D341Med (cell line): Measurements from ENCODE around the gene ZSWIM3.
"Not testable (repeated sequence)": the region's sequence is repeated elsewhere in the genome, so short reads cannot be mapped to it uniquely, and the experiment has no call there.

Experiments used
- DNase-seq: peaks from one replicate; pipeline ENCODE4 v3.0.0; 2012; ENCODE audit warnings: low spot score

Gene ZSWIM3

DNA sequence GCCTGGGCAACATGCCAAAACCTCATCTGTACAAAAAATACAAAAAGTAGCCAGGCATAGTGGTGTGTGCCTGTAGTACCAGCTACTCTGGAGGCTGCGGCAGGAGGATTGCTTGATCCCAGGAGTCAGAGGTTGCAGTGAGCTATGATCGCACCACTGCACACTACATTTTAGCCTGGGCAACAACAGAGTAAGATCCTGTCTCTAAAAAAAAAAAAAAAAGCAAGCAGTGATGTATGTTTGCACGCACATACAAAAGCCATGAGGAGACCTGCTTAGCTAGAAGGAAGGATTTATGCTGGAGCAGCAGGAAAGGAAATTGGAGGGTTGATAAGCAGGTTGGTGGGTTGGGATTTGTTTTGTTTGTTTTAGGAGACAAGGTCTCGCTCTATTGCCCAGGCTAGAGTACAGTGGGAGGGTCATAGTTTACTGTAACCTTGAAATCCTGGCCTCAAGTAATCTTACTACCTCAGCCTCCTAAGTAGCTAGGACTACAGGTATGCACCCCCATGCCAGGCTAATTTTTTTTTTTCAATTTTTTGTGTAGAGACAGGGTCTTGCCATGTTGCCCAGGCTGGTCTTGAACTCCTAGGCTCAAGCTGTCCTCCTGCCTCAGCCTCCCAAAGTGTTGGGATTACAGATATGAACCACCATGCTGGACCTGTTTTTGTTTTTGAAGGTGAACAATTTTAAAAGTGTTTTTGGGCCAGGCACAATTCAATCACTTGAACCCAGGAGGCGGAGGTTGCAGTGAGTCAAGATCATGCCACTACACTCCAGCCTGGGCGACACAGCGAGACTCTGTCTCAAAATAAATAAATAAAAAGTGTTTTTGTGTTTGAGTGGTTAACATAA is 4.0 kb downstream of the ZSWIM3 start:
- no peak for DNase-seq

DNA sequence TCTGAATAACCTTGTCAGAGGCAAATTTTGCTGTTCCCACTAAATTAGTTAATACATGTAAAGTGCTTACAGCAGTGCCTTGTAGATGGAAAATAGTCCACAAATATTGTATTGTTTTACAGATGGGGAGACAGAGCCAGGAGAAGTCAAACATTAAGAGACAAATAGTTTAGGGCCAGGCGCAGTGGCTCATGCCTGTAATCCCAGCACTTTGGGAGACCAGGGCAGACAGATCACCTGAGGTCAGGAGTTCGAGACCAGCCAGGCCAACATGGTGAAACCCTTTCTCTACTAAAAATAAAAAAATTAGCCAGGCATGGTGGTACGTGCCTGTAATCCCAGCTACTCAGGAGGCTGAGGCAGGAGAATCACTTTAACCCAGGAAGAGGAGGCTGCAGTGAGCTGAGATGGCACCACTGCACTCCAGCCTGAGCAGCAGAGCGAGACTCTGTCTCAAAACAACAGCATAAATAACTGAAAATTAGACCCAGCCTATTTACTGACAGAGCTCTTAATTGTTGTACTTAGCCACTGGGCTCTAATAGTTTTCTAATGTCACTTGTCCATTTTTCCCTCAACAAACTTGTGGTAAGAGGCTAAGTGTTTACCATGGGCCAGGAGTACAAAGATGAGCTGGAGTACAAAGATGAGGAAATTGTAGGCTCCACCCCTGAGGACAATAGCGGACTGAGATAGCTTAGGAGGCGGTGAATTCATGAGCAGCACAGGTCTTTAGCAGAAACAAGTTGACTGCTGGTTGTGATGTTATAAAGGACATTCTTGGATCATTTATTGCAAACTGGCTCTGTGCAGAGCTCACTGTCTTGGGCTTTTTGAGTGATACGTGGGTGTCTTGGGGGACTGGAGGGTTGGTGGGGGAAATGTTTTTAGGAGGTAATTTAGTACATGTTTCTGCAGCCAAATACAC is 6.4 kb downstream of the ZSWIM3 start:
- no peak for DNase-seq

DNA sequence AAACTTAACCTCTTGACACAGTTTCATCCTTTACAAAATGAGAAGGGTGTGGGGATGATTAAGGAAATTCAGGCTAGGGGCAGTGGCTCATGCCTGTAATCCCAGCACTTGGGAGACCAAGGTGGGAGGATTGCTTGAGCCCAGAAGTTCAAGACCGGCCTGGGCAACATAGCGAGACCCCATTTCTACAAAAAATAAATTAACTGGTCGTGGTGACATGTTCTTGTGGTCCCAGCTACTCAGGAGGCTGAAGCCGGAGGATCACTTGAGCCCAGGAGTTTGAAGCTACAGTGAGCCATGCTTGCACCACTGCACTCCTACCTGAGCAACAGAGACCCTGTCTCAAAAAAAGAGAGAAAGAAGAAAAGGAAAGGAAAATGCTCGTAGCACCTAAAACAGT is 9.0 kb downstream of the ZSWIM3 start:
- DNase-seq = no peak

DNA sequence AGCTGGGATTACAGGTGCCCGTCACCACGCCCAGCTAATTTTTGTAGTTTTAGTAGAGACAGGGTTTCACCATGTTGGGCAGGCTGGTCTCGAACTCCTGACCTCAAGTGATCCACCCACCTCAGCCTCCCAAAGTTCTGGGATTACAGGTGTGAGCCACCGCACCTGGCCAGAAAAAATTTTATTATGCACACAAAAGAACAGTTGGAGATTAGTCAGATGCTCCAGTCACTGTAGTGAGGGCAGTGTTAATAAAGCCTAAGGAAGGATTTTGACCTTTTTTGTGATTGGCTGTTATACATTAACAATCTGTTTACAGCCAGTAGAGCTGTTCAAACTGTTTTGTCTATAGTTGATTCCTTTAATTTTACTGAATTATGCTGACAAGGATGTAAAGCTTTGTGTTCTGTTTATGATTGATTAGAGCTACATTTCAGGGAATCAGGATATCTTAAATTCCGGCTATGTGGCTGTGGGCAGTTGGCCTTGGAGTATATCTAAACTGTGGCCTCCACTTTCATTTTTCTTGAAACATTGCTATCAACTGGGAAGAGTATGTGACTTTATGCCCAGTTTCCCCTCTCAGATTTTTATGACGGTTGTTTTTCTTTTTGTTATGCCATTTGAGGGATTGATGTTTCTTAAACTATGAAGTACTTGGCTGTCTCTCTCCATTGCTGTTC is 9.9 kb downstream of the ZSWIM3 start:
- DNase-seq = no peak

DNA sequence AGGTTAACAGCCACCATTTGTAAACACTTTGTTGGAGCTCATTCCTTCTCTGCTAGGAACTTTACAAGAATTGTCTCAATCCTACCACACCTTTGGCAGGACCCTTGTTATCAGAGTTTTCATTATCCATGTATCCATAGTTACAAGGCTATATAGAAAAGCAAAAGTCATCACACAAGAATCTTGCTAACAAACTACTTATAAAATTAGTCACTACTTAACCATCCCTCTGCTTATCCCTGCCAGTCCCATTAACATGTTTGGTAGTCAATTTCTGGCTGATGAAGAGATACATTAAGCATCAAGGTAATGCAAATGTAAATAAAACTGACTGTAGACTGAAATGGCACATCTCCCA is 10.4 kb downstream of the ZSWIM3 start:
- no peak for DNase-seq

DNA sequence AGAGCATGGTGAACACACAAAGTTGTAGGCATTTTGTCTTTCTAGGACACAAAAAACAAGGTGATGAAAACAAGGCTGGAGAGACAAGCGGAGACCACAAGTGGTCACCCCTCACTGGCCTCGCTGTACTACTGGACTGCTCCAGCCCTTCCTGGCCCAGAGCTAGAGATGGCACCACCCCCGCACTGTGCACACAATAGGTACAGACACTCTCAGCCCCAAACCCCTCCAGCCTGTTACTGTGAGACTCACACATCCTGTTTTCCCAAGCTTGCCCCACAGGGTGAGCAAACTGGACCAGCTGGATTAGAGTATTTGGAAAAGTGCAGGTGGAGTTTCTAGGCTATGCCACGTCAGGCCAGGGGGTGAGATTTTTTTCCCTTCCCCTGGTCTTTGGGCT is 15.2 kb downstream of the ZSWIM3 start:
- no peak for DNase-seq

DNA sequence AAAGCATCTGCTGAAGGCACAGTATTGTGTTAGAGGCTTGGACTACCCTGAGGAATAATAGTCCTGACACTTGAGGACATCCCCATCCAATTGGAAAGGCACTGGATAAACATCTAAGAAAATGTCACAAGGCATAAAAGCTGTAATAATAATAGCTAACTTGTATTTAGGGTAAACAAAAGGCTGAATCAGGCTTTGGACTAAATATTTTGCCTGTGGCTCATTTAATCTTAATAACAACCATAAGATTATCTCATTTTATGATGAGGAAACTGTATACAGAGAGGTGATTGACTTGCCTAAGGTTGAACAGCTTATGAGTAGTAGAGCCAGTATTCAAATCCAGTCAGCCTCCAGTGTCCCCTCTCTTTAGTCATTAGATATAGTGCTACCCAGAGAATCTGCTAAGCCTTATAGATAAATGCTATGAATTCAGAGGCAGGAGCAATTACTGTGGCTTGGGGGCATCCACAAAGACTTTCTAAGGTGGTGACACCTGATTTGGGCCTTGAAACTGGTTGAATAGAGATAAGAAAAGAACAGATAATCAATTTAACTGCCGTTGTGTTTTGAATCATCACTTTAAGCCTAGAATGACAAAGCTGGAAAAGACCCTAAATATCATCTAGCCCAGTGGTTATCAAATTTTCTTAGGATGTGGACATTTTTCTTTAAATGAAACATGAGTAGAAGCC is 16.1 kb downstream of the ZSWIM3 start:
- DNase-seq = no peak

DNA sequence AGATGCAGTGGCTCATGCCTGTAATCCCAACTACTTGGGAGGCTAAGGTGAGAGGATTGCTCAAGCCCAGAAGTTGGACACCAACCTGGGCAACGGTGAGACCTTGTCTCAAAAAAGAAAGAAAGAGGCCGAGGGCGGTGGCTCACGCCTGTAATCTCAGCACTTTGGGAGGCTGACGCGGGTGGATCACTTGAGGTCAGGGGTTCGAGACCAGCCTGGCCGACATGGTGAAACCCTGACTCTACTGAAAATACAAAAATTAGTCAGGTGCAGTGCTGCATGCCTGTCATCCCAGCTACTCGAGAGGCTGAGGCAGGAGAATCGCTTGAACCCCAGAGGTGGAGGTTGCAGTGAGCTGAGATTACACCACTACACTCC is 16.7 kb downstream of the ZSWIM3 start:
- DNase-seq = not testable (repeated sequence)

DNA sequence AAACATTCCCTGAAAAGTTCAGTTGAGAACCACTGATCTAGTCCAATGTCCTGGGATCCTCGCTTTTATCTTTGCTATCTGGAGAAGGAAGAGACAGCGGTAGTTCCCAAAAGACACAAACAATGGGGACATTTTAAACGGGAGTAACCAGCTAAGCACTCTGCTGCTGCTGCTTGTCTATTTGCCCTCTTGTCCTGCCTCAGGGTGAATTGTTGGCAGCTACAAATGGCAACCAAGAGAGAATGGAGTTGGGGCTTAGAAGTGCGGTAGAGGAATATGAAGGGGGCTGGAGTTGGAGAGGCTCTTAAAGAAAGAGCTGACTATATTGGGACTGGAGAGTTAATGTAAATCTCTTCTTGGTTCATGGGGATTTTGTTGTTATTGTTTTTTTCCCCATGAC is 17.2 kb downstream of the ZSWIM3 start:
- DNase-seq = no peak

DNA sequence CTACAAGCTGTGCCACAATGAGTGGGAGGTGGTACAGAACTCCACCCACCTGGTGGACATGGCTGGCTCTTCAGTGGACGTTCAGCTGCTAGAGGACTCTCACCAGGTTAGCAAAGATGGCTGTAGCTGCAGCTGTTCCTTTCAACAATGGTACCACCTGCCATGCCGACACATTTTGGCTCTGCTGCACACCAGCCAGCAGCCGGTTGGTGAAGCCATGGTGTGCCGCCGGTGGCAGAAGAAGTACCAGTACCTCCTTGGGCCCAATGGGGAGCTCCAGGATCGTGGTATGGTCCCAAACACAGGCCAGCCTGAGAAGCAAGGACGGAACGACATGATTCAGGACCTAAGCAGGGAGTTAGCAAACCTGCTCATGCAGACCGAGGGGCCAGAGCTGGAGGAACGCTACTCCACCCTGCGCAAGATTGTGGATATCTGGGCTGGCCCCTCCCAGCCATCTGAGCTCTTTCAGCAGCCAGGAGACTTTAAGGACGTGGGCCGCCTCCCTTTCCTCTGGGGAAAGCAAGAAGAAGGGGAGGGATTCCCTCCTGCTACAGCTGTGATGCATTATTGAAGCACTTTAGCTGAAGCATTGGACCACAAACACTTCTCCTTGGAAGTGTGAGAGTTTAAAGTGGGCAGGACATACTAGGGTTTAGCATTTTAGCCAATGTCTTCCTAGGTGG is 20.8 kb downstream of the ZSWIM3 start:
- peak; percentile 81 for DNase-seq

DNA sequence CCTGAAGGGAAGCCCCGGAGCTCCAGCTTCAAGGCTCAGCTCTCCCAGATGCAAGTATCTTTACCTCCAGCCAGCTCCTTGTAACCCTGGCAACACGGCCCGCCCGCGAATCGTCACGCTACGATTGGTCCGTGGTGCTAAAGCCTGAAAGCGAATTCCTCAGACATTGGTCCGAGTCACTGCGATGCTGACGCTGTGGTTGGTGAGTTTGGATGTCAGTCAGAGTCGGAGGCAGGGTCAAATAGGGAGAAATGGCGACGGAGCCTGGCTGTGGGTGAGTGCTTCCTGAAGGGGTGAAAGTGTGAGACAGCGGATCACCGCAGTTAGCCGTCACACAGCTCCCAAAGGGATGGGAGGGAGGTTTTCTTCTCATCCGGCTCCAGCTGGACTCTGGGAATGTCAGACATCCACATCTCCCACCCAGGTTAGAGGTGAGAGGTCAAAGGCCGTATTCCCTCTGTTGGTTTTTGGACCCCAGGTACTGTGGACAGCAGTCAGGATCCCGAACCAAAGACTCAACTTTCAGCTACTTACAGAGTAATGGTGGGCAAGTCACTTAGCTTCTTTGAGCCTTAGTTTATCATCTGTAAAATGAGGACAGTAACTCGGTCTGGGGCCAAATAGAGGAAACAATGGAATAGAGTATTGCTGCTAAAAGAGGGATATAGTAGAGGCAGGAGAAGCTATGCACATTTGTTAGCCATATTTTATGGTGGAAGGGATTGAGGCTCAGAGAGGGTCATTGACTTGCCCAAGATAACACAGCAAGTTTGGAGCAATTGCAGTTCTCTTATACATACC is 23.8 kb downstream of the ZSWIM3 start, which contains the start of gene ZSWIM1:
Gene ZSWIM1, plus strand, starts transcription at position 240 of the 801 bp plus-strand sequence. CDS start 1,366 bp downstream, outside the sequence.
- DNase-seq = peak; percentile 97

DNA sequence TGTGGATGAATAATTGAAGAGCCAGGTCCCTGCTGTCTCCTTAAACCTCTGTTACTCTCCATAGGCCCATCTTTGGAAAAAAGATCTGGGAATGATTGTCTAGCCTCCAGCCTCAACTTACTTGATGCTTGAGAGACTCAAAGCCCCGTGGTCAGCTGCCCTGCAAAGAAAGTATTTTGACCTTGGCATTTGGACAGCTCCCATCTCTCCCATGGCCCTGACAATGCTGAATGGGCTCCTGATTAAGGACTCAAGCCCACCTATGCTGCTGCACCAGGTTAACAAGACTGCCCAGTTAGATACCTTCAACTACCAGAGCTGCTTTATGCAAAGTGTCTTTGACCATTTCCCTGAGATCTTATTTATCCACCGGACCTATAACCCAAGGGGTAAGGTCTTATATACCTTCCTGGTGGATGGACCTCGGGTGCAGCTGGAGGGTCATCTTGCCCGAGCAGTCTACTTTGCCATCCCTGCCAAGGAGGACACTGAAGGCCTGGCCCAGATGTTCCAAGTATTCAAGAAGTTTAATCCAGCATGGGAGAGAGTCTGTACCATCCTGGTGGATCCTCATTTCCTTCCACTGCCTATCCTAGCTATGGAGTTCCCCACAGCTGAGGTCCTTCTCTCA is 25.2 kb downstream of the ZSWIM3 start:
- no peak for DNase-seq

DNA sequence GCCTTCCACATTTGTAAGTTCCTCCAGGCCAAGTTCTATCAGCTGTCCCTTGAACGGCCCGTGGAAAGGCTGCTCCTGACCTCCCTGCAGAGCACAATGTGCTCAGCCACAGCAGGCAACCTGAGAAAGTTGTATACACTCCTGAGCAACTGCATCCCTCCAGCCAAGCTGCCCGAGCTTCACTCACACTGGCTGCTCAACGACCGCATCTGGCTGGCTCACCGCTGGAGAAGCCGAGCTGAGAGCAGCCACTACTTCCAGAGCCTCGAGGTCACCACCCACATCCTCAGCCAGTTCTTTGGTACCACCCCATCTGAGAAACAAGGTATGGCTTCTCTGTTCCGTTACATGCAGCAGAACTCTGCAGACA is 25.7 kb downstream of the ZSWIM3 start:
- DNase-seq = no peak

DNA sequence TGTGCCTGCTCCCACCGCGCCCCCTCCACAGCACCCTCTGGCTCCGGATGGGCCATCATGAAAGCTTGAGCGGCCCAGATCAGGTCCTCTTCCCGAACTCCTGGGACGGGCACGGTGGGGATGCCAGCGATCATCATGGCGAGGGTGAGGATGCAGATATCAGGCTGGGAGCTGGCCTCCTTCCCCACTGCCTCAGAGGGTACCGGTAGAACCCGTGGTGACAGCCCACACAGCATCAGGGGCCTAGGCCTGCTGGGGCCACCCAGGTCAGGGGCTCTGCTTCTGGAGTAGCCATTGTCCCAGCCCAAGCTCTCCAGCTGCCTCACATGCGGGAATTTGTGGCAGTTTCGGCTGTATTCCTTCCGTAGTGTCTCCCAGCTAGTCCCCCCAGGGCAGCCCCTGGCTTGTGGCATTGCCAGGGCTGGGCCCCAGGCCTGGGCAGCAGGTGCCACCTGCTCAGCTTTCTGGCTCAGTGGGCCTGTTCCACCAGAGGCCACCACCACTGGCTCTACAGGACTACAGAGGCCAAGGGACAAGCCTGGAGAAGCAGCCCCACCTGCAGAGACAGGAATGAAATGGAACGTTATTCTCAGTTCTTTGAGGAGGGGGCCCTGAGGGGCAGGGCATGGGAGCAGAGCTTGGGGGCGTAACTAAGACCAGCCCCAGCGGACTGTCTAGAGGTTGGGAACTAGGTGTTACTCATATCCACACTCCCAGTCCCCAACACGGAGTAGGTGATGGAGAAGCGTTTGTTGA is 29.4 kb downstream of the ZSWIM3 start:
- no peak for DNase-seq

DNA sequence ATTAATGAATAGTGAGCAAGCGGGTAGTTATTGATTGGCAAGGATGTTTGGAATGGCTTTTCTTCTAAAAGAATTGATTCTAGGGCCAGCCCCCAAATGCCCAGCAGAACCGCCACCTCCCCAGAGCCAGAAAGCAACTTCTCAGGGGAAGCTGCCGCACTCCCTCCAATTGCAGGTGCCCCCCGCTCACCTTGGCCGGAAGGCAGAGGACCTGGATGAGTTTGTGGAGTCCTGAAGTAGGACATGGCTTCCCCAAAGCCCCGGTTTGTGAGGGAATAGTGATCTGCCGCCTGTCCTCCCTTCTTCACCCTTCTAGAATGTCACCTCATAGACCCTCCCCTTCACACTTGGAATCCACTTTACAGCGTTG is 29.9 kb downstream of the ZSWIM3 start, which contains the start of gene SPATA25:
Gene SPATA25, minus strand, starts transcription at position 277 of the 370 bp plus-strand sequence. Its CDS starts 32 bp downstream, at position 245.
- DNase-seq = no peak

DNA sequence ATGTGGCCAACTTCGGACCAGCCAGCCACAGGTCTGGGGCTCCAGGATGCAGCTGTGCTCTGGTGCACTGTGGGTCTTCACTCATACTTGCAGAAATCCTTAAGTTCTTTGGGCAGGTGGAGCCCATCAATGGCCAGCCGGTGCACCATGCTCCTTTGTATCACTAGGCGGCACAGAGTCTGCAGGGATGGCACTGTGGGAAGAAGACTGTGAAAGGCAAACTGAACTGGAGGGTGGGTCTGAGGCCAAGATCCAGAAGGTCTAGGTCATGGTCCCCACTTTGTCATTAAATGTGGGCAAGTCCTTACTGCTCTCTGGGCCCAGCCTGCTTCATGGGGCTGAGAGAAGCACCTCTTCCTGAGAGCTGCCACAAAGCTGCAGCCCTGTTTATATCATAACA is 31.3 kb downstream of the ZSWIM3 start:
- no peak for DNase-seq

DNA sequence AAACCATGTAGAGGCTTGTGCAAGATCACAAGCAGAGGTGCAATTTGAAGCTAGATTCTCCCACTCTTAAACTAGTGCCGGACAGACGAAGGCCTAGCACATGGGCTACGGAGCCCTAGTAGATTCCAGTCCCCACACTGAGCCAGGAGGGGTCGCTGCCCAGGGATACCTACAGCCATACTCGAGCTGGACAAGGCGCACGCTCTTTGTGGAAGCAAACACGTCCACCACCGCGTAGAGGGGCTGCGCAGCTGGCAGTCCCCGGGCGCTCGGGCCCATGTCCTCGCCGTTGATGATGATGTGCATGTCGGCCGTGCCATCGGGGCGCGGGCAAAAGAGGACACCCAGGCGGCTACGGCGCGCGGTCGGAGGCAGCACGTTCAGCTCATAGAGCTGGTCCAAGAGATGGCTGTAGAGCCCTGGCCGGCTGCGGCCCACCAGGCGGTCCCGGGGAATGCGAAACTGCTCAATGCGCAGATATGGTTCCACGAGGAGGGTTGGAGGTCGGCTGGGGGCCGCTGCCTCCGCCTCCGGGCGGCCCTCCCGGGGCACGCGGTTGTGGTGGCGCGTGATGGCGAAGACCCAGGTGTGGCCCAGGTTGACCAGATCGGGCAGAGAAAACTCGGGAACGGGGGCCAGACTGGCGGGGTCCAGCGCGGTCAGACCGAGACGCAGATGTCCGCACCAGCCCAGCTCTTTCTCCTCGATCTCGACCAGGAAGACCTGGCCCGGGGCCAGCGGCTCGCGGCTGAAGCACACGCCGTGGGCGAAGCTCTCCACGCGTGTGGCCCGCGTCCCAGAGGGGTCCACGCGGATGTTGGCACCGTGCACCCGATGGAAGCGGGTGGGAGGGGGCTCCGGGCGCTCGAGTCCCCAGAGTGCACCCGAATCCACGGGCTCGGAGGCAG is 32.9 kb downstream of the ZSWIM3 start:
- DNase-seq = peak; percentile 78
